ENCODE measurements around the gene HSP90B1. TPM values are rescaled to one million over a fixed set of nuclear protein-coding genes. Genes with fewer than 3 reads are reported as not detected.

HSP90B1 gene
- total RNA-seq, 1 donor from 2014 or later: 250 TPM

GRCh38 chr12:103905730-103906349 is 24.4 kb upstream of the HSP90B1 start:
- Histone ChIP-seq H3K4me1 (no peaks in the 10 kb centered on the region), H3K4me3 (no peak overlapping the region), H3K9me3 (no peaks in the 10 kb centered on the region), H3K36me3 (no peaks in the 10 kb centered on the region), H3K27me3 (no peaks in the 10 kb centered on the region), H3K27ac (no peak overlapping the region)
- intact Hi-C loops (cut with DNase I): no loop called here
- TF ChIP-seq CTCF (IDR thresholded peaks at IDR 0.05): no peak
- DNase-seq (ENCODE audit: low spot score in 2 of 2): no peak

GRCh38 chr12:103908246-103908541 is 22.0 kb upstream of the HSP90B1 start:
- Histone ChIP-seq H3K27me3 (no peaks in the 10 kb centered on the region), H3K9me3 (no peaks in the 10 kb centered on the region), H3K36me3 (no peaks in the 10 kb centered on the region), H3K4me3 (no peak overlapping the region), H3K4me1 (no peaks in the 10 kb centered on the region), H3K27ac (no peak overlapping the region)
- intact Hi-C loops (cut with DNase I): no loop called here
- DNase-seq (ENCODE audit: low spot score in 2 of 2): no peak
- TF ChIP-seq CTCF (IDR thresholded peaks at IDR 0.05): no peak

GRCh38 chr12:103908877-103909276 is 21.3 kb upstream of the HSP90B1 start:
- Histone ChIP-seq H3K4me1 (no peaks in the 10 kb centered on the region), H3K4me3 (no peak overlapping the region), H3K27ac (no peak overlapping the region), H3K36me3 (no peaks in the 10 kb centered on the region), H3K9me3 (no peaks in the 10 kb centered on the region), H3K27me3 (no peaks in the 10 kb centered on the region)
- intact Hi-C loops (cut with DNase I): no loop called here
- no peak for TF ChIP-seq CTCF (IDR thresholded peaks at IDR 0.05)
- no peak for DNase-seq (ENCODE audit: low spot score in 2 of 2)

GRCh38 chr12:103909811-103910210 is 20.4 kb upstream of the HSP90B1 start:
- no peaks in the 10 kb centered on the region for H3K4me1 ChIP-seq
- intact Hi-C loops (cut with DNase I): no loop called here
- H3K9me3 ChIP-seq: no peaks in the 10 kb centered on the region
- H3K36me3 ChIP-seq: no peaks in the 10 kb centered on the region
- no peak overlapping the region for H3K4me3 ChIP-seq
- no peak overlapping the region for H3K27ac ChIP-seq
- TF ChIP-seq CTCF (IDR thresholded peaks at IDR 0.05): no peak
- DNase-seq (ENCODE audit: low spot score in 2 of 2): no peak
- H3K27me3 ChIP-seq: no peaks in the 10 kb centered on the region

GRCh38 chr12:103912069-103912468 is 18.1 kb upstream of the HSP90B1 start:
- intact Hi-C loops (cut with DNase I): no loop called here
- TF ChIP-seq CTCF (IDR thresholded peaks at IDR 0.05): no peak

GRCh38 chr12:103913100-103913499 is 17.1 kb upstream of the HSP90B1 start:
- no peaks in the 10 kb centered on the region for H3K27me3 ChIP-seq
- TF ChIP-seq CTCF (IDR thresholded peaks at IDR 0.05): no peak
- H3K4me3 ChIP-seq: no peak overlapping the region
- no peaks in the 10 kb centered on the region for H3K4me1 ChIP-seq
- H3K36me3 ChIP-seq: no peaks in the 10 kb centered on the region
- H3K9me3 ChIP-seq: peaks cover 0 to 9% of the 10 kb centered on the region in 2 donors
- DNase-seq (ENCODE audit: low spot score in 2 of 2): no peak
- H3K27ac ChIP-seq: no peak overlapping the region
- intact Hi-C loops (cut with DNase I): no loop called here

More at GRCh38 chr12:103912069-103912468, 18.1 kb upstream of the HSP90B1 start:
- Histone ChIP-seq H3K4me1 (no peaks in the 10 kb centered on the region), H3K9me3 (no peaks in the 10 kb centered on the region), H3K27me3 (no peaks in the 10 kb centered on the region), H3K4me3 (no peak overlapping the region), H3K27ac (peak overlapping the region; percentile 6 to 17), H3K36me3 (no peaks in the 10 kb centered on the region)
- no peak for DNase-seq (ENCODE audit: low spot score in 2 of 2)
